Ammon's horn (tissue), 1 donor: ENCODE measurements around the gene CNFN.

Experiments
- DNase-seq: peaks from one replicate; pipeline ENCODE4 v3.0.0-alpha.2; 2016; ENCODE audit warnings: low spot score

CNFN gene

DNA sequence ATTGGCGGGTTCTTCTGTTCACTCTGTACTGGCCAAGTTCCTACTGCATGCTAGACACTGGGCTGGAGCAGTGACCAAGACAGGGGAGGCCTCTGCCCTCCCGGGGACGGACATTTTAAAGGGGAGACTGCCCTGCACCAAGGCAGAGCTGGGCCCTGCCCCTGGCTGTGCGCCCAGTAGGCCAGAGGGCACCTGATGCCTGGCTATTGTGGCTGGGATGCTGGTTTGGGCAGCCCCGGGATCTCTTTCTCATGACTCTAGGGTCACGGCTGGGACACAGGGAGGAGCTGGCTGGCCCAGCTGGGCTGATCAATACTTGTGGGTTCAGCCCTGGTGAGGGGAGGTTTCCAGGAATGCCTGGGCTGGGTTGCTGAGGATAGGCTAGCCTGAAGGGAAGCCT is 19.4 kb upstream of the CNFN start:
- no peak for DNase-seq

DNA sequence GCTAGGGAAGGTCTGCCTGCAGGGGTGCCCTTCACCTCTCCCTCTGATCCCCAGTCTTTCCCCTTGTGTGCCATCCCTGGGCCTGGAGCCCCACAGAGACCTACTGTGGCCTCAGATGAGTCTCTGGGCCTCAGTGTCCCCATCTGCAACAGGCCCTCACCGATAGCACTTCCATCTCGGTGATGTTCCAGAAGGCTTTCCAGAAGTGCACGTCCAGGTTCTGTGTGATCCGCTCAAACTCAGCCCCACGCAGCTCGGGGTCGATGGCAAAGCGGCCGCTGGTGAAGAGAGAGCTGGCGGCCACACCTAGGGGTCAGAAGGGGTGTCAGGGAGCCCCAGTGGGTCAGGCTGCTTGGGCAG is 17.7 kb upstream of the CNFN start:
- no peak for DNase-seq

DNA sequence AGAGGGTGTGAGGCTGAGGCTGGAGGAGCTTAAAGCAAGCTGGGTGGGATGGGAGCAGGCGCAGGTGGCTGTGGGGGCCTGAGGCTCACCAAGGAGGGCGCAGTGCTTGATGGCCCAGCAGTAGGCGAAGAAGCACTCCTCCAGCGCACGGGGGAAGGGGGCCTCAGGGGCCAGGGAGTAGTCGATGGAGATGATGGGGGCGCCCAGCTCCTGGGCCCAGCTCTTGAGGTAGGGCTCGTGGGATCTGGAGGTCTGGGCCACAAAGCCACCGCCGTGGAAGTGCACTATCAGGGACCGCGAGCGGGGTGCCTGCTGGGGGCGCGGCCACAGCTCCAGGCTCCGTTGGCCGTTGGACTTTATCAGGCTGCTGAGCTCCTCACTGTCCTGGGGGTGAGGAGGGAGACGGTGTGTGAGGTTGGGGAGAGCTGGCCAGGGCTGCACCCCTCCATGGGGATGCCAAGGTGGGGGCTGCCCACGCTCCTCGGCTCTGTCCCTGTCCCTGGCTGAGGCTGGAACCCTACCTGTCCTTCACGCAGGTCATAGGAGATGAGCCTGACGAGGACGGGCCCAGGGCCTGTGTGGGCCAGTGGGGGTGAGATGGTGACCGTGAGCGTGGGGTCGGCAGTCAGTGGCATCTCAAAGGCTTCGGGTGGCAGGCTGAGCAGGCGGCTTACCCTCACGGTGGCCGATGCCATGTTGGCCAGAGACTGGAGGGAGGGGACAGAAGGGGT is 17.2 kb upstream of the CNFN start:
- DNase-seq = no peak

GRCh38 chr19:42406111-42406510 is 16.0 kb upstream of the CNFN start:
- DNase-seq = no peak

DNA sequence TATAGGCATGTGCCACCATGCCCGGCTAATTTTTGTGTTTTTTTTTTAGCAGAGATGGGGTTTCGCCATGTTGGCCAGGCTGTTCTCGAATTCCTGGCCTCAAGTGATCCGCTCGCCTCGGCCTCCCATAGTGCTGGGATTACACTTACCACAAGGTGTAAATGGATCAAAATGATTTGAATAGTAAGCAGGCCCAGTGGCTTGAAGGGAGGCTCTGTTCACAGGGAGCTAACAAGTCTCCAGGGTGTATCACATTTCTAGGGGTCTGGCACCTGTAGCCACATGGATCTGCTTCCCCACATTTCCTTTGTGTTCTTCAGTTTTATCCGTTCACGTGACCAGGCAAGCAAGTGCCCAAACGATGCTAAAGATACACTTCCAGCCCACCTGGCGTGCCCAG is 13.5 kb upstream of the CNFN start:
- no peak for DNase-seq

GRCh38 chr19:42402376-42403116 is 12.4 kb upstream of the CNFN start:
- DNase-seq = no peak

DNA sequence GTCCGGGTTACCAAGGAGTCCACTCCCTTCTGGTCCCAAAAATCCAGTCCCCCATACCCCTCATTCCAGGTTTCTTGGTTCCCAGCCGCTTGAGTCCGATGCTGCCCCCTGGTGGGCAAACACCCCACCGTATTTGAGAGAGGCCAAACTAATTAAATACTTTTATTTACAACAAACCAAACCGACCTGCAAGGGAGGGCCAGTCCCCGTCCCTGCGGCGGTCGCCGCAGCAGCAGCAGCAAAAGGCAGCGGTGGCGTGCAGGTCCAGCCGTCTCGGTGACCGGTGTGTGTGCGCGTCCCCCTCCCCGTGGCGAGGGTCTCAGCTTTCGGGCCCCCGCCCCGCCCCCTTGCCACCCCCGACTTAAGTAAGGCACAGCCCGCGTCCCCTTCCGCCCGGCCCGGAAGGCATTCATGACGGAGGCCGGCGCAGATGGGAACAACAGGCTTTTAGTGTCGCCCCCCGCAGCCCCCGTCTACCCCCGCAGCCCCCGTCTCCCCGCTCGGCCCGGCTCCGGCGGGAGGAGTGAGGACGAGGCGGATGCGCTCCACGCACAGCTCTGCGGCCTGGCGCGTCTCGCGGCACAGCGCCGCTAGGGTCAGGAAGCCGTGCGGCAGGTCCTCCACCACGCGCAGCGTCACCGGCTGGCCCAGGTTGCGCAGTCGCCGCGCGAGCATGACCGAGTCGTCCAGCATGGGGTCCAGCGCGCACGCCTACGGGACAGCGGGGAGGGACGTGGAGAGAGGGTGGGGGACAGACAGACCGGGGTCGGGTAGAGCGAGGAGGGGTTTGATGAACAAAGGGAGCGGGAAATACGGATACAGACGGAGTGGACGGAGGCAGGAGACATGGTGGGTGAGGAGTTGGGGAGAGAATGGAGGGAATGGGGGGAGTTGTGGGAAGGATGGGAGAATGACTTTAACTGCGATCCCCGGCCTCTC is 11.5 kb upstream of the CNFN start:
- DNase-seq = peak; percentile 80

- no peak for DNase-seq
These were observed 10.3 kb upstream of the CNFN start for GRCh38 chr19:42400404-42400803.

DNA sequence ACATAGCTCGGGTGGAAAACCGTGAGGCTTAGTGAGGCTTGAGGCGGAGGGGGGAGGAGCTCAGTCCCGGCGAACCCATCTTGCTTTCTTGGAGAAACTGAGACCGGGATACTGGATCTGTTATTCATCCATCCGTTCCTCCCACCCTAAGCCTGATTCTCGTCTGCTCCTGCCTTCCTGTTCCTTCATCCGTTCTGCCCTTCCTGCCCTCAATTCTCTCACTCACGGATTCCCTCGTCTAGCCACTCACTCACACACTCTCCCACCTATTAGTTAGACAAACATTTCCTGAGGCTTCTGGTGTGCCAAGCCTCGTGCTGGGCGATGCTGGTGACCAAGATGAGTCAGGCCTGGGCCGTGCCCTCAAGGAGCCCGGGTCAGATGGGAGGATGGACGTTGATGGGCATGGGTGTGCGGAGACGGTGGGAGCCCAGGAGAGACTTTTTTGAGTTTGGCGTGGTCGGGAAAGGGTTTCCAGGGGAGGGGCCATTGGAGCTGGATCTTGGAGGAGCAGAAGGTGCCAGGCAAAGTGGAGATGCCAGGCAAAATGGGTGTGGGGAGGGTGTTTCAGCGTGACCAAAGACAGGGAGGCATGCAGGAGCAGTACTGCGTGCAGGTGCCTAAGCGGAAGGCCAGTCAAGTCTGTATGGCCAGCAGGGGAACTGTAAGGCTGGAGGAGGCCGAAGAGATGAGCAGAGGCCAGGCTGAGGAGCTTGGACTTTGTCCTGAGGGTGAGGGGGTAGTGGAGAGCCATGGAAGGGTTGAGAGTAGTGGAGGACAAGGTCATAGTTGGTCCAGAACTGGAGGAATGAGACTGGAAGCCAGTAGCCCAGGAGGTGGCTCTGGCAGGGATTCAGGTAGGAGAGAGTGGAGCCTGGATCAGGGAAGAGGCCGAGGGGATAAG is 7.4 kb upstream of the CNFN start:
- DNase-seq = no peak

GRCh38 chr19:42396381-42397262 is 6.5 kb upstream of the CNFN start:
- peak; percentile 99 for DNase-seq

DNA sequence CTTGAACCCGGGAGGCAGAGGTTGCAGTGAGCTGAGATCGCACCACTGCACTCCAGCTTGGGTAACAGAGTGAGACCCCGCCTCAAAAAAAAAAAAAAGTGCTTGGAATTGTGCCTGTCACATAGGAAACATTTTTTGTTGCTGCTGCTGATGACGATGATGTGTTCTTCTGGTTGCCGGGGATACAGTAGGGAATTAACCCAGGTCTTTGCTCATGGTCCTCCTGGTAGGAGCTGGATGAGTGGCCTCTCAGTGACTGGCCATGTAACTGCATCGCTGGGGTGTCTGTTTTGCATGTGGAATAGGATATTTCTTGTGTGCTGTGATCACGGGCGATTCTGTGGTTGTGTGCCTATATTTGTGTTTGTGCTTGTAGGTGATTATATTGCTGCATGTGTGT is 4.7 kb upstream of the CNFN start:
- no peak for DNase-seq

- no peak for DNase-seq
These were observed 2.1 kb upstream of the CNFN start for GRCh38 chr19:42392165-42392564.

- no peak for DNase-seq
These were observed 1.1 kb downstream of the CNFN start for GRCh38 chr19:42388851-42389489.

- peak; percentile 59 for DNase-seq
These were observed 3.0 kb downstream of the CNFN start for GRCh38 chr19:42386974-42387707.

- DNase-seq = no peak
These were observed 9.9 kb downstream of the CNFN start for GRCh38 chr19:42380155-42380554.

GRCh38 chr19:42378225-42379215 is 11.6 kb downstream of the CNFN start:
- DNase-seq = no peak

GRCh38 chr19:42376177-42376555 is 13.9 kb downstream of the CNFN start:
- no peak for DNase-seq
